ENCODE data around the gene UBE2D1. TPM values are rescaled to one million over a fixed set of nuclear protein-coding genes. Genes with fewer than 3 reads are reported as not detected.

Gene UBE2D1
- total and polyA plus RNA-seq, 9 of the 15 experiments (the other 6 are each of a cell fraction or from before 2014, with no cell fraction given): 4.1 to 24.4 (median 12.3) TPM

DNA sequence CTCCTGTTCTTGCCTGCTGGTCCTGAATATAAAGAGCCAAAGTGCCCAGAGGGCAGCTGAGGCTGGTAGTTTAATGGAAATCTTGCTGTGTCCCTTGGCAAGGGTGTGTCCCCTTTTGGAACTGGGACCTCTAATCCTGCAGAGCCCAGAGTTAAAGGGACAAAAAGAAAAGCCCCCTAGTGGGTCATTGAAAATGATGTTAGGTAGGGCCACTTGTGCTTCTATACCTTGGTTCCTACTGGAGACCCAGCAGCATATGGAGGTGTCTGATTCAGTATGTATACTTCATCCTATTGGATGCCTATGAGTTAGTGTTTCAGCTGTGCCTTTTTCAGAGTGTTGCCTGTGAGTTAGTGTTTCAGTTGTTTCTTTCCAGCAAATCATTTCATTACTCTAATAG is 81.0 kb downstream of the UBE2D1 start:
- in situ Hi-C loops (cut with MboI) (no loop called here), intact Hi-C loops (cut with micrococcal nuclease) (no loop called here)
- no peaks in the 10 kb centered on the region for H3K4me1 ChIP-seq (replicated peaks in 1 of 2; ENCODE audit: control insufficient read depth in 2 of 2, insufficient read depth in 2 of 2, low read length in 2 of 2)
- ChIA-PET POLR2A (interaction anchor here (1.2 kb wide), 1 partner anchor 115 kb away, joined by 3 read pairs; no protein-coding TSS in a partner anchor), CTCF (ENCODE audit: low intra/inter-chr PET ratio) (no interaction called here)
- H2AFZ ChIP-seq (ENCODE audit: low read depth, low read length): no peak overlapping the region
- H3K4me3 ChIP-seq: no peak overlapping the region
- DNase-seq (ENCODE audit: extremely low read depth in 1 of 4, low spot score in 3 of 4): no peak
- H3K9me3 ChIP-seq (replicated peaks; ENCODE audit: control insufficient read depth, insufficient read depth, low read depth, low read length): no peaks in the 10 kb centered on the region
- no peaks in the 10 kb centered on the region for H4K20me1 ChIP-seq (replicated peaks; ENCODE audit: control insufficient read depth, insufficient read depth, low read length)
- H3K4me2 ChIP-seq (ENCODE audit: insufficient read depth, low read length): no peak overlapping the region
- peaks cover 0 to 8% of the 10 kb centered on the region in 2 experiments; a peak in 1 of 5 replicates for H3K27me3 ChIP-seq (ENCODE audit: control insufficient read depth in 2 of 2, insufficient read depth in 2 of 2, low read length in 2 of 2)
- H3K36me3 ChIP-seq (ENCODE audit: control insufficient read depth, insufficient read depth, low read length): no peaks in the 10 kb centered on the region
- no peak for FAIRE-seq
- H3K9me1 ChIP-seq (ENCODE audit: control insufficient read depth, insufficient read depth, low read length): no peaks in the 10 kb centered on the region
- BruUV-seq (replicated peaks): no TSS peak
- H3K27ac ChIP-seq (ENCODE audit: extremely low read depth, low read depth, low read length): no peak overlapping the region
- ATAC-seq: peak; percentile 64
- H3K9ac ChIP-seq (ENCODE audit: insufficient read depth in 1 of 2, low read depth in 2 of 2, low read length in 2 of 2): no peak overlapping the region
- no peaks in the 10 kb centered on the region for H3K79me2 ChIP-seq (ENCODE audit: control insufficient read depth, insufficient read depth, low read length)
- TF ChIP-seq CHD7 (IDR thresholded peaks at IDR 0.05; ENCODE audit: low read depth, low read length): no peak
- no peak for TF ChIP-seq NCOA1 (IDR thresholded peaks at IDR 0.05; ENCODE audit: low read depth)
- no peak for TF ChIP-seq CREM (IDR thresholded peaks at IDR 0.05; ENCODE audit: low read depth)
- no peak for TF ChIP-seq PHF20 (IDR thresholded peaks at IDR 0.05; ENCODE audit: partially characterized antibody)
- TF ChIP-seq ZNF232 (CRISPR knock-in tag; IDR thresholded peaks at IDR 0.05): no peak
- no peak for TF ChIP-seq NFXL1 (CRISPR knock-in tag; IDR thresholded peaks at IDR 0.05)
- no peak for TF ChIP-seq NCOR1 (IDR thresholded peaks at IDR 0.05)
- no peak for TF ChIP-seq E2F3 (CRISPR knock-in tag; IDR thresholded peaks at IDR 0.05)
- TF ChIP-seq ZBTB1 (CRISPR knock-in tag; IDR thresholded peaks at IDR 0.05; ENCODE audit: borderline replicate concordance, low read depth): no peak
- TF ChIP-seq ARID3A (IDR thresholded peaks at IDR 0.05; ENCODE audit: borderline replicate concordance, low read depth, low read length): no peak
- TF ChIP-seq ZNF197 (CRISPR knock-in tag; IDR thresholded peaks at IDR 0.05; ENCODE audit: low read depth): no peak
- TF ChIP-seq ZEB2 (IDR thresholded peaks at IDR 0.05): no peak
- no peak for TF ChIP-seq TRIM24 (IDR thresholded peaks at IDR 0.05)

Data from K562 (cell line).